Mammary epithelial cell (primary cell): ENCODE measurements around the gene OPRM1.

Source experiments
- EZH2 ChIP-seq: IDR thresholded peaks from 2 replicates; pipeline ENCODE4 v1.6.1; 2012; ENCODE audit warnings: low read length, inconsistent platforms, borderline replicate concordance
- TF ChIP-seq, protein P1 (sequence below), 2 donors: IDR thresholded peaks in 1 of 2; conservative IDR thresholded peaks in 1 of 2; 2 replicates each; pipeline ENCODE4 v1.5.1; 2011 to 2012; ENCODE audit warnings: inconsistent platforms in 2 of 2, low read length in 2 of 2, mild to moderate bottlenecking in 2 of 2, control low read depth in 1 of 2, low read depth in 1 of 2; ENCODE audit not compliant: insufficient read depth in 1 of 2; ENCODE audit errors: extremely low read depth in 1 of 2

DNA sequence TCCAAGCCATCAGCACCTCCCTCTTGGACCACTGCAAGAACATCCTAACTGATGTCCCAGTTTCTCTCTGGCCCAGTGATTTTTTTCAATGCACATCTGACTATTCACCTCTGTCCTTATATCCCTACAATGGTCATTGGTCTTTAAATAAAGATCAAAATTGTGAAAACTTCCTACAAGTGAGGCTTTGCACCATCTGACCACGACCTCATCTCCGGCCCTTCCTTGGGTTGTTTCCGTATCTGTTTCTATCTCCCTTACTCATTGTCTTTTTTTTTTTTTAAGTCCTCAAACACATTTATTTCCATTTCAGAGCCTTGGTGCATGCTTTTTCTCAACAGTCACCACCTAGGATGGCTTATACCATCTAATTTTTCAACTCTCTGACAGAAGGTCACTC, 229.4 kb downstream of the OPRM1 start:
- TF ChIP-seq, protein P1, sequence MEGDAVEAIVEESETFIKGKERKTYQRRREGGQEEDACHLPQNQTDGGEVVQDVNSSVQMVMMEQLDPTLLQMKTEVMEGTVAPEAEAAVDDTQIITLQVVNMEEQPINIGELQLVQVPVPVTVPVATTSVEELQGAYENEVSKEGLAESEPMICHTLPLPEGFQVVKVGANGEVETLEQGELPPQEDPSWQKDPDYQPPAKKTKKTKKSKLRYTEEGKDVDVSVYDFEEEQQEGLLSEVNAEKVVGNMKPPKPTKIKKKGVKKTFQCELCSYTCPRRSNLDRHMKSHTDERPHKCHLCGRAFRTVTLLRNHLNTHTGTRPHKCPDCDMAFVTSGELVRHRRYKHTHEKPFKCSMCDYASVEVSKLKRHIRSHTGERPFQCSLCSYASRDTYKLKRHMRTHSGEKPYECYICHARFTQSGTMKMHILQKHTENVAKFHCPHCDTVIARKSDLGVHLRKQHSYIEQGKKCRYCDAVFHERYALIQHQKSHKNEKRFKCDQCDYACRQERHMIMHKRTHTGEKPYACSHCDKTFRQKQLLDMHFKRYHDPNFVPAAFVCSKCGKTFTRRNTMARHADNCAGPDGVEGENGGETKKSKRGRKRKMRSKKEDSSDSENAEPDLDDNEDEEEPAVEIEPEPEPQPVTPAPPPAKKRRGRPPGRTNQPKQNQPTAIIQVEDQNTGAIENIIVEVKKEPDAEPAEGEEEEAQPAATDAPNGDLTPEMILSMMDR (conservative IDR thresholded peaks at IDR 0.05 in 1 of 2, IDR thresholded peaks at IDR 0.05 in 1 of 2; ENCODE audit: extremely low read depth in 1 of 2, insufficient read depth in 1 of 2, low read depth in 1 of 2, low read length in 2 of 2): no peak
- no peak for TF ChIP-seq EZH2
